22Rv1 (cell line): ENCODE data around the gene EFCAB5.

Experiments used
- CTCF ChIP-seq: fragments of 450-650 bp; IDR thresholded peaks from 2 replicates; pipeline ENCODE4 v1.5.1; 2017; ENCODE audit warnings: mild to moderate bottlenecking
- ZFX ChIP-seq: fragments of 450-650 bp; IDR thresholded peaks from 2 replicates; pipeline ENCODE4 v1.6.1; 2017; ENCODE audit warnings: antibody characterized with exemption, borderline replicate concordance

- TF ChIP-seq CTCF (no peak), ZFX (no peak)
Observed at GRCh38 chr17:30002088-30002487, 60.7 kb downstream of the EFCAB5 start.
